Heart right ventricle (tissue), 16 donors: ENCODE data around the gene LRRC46. TPM values are rescaled to one million over a fixed set of nuclear protein-coding genes. Genes with fewer than 3 reads are reported as not detected.

Source experiments
- ATAC-seq, 8 donors: fragments of 200-7000 bp; cut with Tn5 transposase; one replicate each; pipeline ENCODE4 v1.9.1; 2020; ENCODE audit warnings: mild to moderate bottlenecking in 8 of 8, moderate library complexity in 8 of 8, moderate number of reproducible peaks in 1 of 8
- DNase-seq, 2 donors: peaks; one replicate each; pipeline ENCODE4 v3.0.0-alpha.2; 2020
- H3K27ac ChIP-seq, 10 donors: fragments of 200-600 bp; sonication (generic) in 2 of 10; one replicate each; pipeline versions ENCODE4 v1.5.0 to v1.8.0; 2020 to 2022; ENCODE audit warnings: mild to moderate bottlenecking in 3 of 10
- H3K27me3 ChIP-seq, 7 donors: fragments of 200-600 bp; one replicate each; pipeline ENCODE4 v1.8.0; 2021 to 2022; ENCODE audit warnings: mild to moderate bottlenecking in 2 of 7
- H3K36me3 ChIP-seq, 9 donors: fragments of 200-600 bp; sonication (generic) in 1 of 9; one replicate each; pipeline versions ENCODE4 v1.5.0 to v1.8.0; 2020 to 2022; ENCODE audit warnings: mild to moderate bottlenecking in 2 of 9
- H3K4me1 ChIP-seq, 9 donors: fragments of 200-600 bp; sonication (generic) in 1 of 9; one replicate each; pipeline versions ENCODE4 v1.5.0 to v1.8.0; 2020 to 2022; ENCODE audit warnings: mild to moderate bottlenecking in 4 of 9
- H3K4me3 ChIP-seq, 10 donors: fragments of 200-600 bp; sonication (generic) in 2 of 10; one replicate each; pipeline versions ENCODE4 v1.5.0 to v1.8.0; 2020 to 2022; ENCODE audit warnings: mild to moderate bottlenecking in 7 of 10, moderate library complexity in 2 of 10
- H3K9me3 ChIP-seq, 11 donors: fragments of 200-600 bp in 10 of 11; sonication (generic) in 2 of 11; one replicate each; pipeline versions ENCODE4 v1.5.0 to v1.8.0; 2013 to 2022; ENCODE audit warnings: mild to moderate bottlenecking in 2 of 11, control low read depth in 1 of 11, moderate library complexity in 1 of 11
- WGBS, 2 donors: extraction: QIAGEN DNeasy Blood & Tissue Kit; methylation state at CpG; one replicate each; pipeline ENCODE4 v1.1.7; 2013; ENCODE audit warnings: inconsistent platforms in 1 of 2; 5-methylcytosine and 5-hydroxymethylcytosine counted together
- intact Hi-C, 10 donors: fragments of 100-400 bp; cut with DNase I; formaldehyde crosslinking; loops; one replicate each; pipeline versions ENCODE4 v1.11.1 to v1.14.2; 2022
- polyA plus RNA-seq, 2 donors: library from polyadenylated mRNA; stranded (reverse); fragments of 200-250 nt; gene quantifications; one replicate each; pipeline ENCODE4 v1.2.3, GENCODE V29; 2013
- total RNA-seq, 10 donors: library from RNA; stranded (reverse); fragmentation: NEBNext Ultra II Directional in 3 of 10; extraction: Animal tissue kit (Norgen Biotek cat#: 25700) in 3 of 10; gene quantifications; one replicate each; pipeline versions ENCODE4 v1.2.1 to v1.2.4, GENCODE V29; 2021 to 2023
- TF ChIP-seq, protein P1 (sequence below), 9 donors: fragments of 200-600 bp; sonication (generic) in 2 of 9; IDR thresholded peaks; one replicate each; pipeline versions ENCODE4 v1.5.0 to v1.8.0; 2021 to 2022; ENCODE audit warnings: antibody characterized with exemption in 9 of 9, mild to moderate bottlenecking in 5 of 9, moderate library complexity in 1 of 9
- donor health status: Arrhythmogenic right ventricular cardiomyopathy.
- donor health status: ischemic (EF 13 %, LVEDD 7.1; RV severe dilation, severe dysfunction).
- donor health status: healthy with polysubstance abuse.
- donor health status: DM: no; HTN: yes; CAD: no.
- donor health status: DM: no; HTN: no; CAD: no.
- donor health status: ischemic (EF 25% LVEDD 6.9; RV normal size, moderate dysfunction).
- donor health status: ischemic (EF 25% LVEDD 5.7; RV mildly dilated, moderate dysfunction).
- donor health status: healthy.
- donor health status: DM: yes; HTN: yes; CAD: no.
- donor health status: Ischemic cardiomyopathy.
- donor health status: ischemic (EF 35%, LVEDD 5.7; RV mildly dilated, moderate dysfunction).
- donor health status: nonischemic (EF 11% LVEDD 7.7; RV severe dilation, severe dysfunction).
- donor health status: DM: yes; HTN: yes; CAD: no.
- donor health status: PGD.
- donor health status: ischemic (EF 29% LVEDD 5.4; RV normal size, mild dysfunction).
- donor health status: nonischemic (EF 23%, LVEDD 6.1; RV moderate dilation, normal function).

The LRRC46 gene
- total and polyA plus RNA-seq, 12 donors, result 0.14 to 0.95 (median 0.34) TPM; not detected in 3

DNA sequence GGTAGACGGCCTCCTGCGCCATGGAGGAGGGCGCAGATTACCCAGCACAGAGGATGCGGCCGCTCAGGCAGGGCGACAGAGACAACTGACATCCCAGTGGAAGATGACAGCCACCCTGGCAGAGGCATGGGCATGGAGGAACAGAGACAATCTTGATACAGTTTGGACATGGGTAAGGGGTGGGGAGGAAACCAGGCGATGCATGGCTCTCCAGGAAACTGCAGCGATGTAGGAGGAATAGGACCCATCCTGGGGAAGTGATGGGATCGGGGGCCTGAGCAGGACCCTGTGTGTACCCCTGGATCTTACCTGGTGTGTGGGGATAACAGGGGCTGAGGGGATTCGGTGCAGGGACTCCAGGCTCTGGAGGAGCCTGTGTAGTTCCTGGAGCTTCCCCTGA, 14.5 kb upstream of the LRRC46 start:
- DNase-seq, result no peak
- Histone ChIP-seq H3K36me3 (peaks cover 0 to 79% (median 26%) of the 10 kb centered on the region in 9 donors), H3K27me3 (no peaks in the 10 kb centered on the region), H3K4me3 (no peak overlapping the region), H3K9me3 (no peaks in the 10 kb centered on the region), H3K27ac (no peak overlapping the region), H3K4me1 (peaks cover 5 to 17% (median 15%) of the 10 kb centered on the region in 9 donors)
- 96 to 98% methylated on average over 10 of the region's 10 CpGs for WGBS, 2 donors
- TF ChIP-seq, protein P1, sequence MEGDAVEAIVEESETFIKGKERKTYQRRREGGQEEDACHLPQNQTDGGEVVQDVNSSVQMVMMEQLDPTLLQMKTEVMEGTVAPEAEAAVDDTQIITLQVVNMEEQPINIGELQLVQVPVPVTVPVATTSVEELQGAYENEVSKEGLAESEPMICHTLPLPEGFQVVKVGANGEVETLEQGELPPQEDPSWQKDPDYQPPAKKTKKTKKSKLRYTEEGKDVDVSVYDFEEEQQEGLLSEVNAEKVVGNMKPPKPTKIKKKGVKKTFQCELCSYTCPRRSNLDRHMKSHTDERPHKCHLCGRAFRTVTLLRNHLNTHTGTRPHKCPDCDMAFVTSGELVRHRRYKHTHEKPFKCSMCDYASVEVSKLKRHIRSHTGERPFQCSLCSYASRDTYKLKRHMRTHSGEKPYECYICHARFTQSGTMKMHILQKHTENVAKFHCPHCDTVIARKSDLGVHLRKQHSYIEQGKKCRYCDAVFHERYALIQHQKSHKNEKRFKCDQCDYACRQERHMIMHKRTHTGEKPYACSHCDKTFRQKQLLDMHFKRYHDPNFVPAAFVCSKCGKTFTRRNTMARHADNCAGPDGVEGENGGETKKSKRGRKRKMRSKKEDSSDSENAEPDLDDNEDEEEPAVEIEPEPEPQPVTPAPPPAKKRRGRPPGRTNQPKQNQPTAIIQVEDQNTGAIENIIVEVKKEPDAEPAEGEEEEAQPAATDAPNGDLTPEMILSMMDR (IDR thresholded peaks at IDR 0.05), result no peak
- ATAC-seq, result no peak
- intact Hi-C loops, result no loop called here

DNA sequence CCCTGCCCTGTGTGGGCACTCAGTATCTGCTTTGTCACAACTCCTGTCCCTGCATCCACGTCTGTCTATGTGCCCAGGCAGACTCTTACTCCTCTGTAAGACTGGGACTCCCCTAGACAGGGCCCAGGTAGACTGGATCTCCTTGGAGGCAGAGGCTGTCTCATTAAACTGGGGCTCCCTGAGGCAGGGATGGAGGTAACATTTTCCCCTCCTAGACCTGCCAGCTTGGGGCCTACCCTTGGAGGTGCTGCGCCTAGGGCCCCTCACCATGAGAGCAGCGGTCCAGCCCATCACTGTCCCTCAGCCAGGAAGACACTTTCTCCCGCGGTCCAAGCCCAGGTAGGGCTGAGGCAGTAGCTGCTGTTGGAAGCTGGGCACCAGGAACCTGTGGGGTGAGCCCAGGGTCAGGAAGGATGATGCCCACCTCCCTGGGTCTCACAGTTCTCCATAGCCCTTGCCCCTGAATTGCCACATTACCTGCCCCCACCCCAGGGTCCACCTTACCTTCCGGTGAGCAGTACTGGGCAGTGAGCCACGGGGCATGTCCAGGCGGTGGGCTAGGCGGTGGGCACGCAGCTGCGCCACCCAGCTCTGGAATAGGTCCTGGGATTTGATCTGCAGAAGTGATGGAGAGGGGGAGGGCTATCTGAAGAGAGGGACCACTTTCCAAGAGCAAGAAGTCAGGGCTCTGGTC, 13.3 kb upstream of the LRRC46 start:
- Histone ChIP-seq H3K9me3 (no peaks in the 10 kb centered on the region), H3K27me3 (no peaks in the 10 kb centered on the region), H3K4me3 (no peak overlapping the region), H3K27ac (no peak overlapping the region), H3K36me3 (peaks cover 0 to 71% (median 26%) of the 10 kb centered on the region in 9 donors), H3K4me1 (peaks cover 5 to 24% (median 20%) of the 10 kb centered on the region in 9 donors)
- DNase-seq (no peak), ATAC-seq (no peak)
- intact Hi-C loops, result no loop called here
- WGBS, 2 donors, result 93 to 95% methylated on average over 11 of the region's 11 CpGs
- TF ChIP-seq, protein P1 (IDR thresholded peaks at IDR 0.05), result no peak

DNA sequence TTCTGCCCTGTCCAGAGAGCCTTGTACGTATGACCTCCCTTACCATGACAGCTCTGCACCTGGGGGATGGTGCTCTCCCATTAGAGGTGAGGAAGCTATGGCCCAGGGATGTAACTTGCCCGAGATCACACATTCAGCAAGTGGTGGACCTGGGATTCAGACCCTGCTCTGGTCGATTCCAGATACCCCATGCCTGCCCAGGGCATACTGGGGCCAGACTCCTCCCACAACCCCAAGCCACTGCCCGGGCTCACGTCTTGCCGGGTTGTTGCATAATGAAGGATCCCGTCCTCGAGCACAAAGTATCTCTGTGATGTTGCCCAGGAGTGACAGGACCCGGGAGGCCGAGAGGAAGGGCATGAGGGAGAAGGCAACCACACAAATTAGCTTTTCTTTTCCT, 12.0 kb upstream of the LRRC46 start:
- intact Hi-C loops, result no loop called here
- TF ChIP-seq, protein P1 (IDR thresholded peaks at IDR 0.05), result no peak
- H3K4me3 ChIP-seq, result no peak overlapping the region
- no peaks in the 10 kb centered on the region for H3K27me3 ChIP-seq
- H3K9me3 ChIP-seq, result no peaks in the 10 kb centered on the region
- peaks cover 5 to 24% (median 20%) of the 10 kb centered on the region in 9 donors for H3K4me1 ChIP-seq
- DNase-seq (no peak), ATAC-seq (no peak)
- WGBS, 2 donors, result 78 to 84% methylated on average over 10 of the region's 10 CpGs
- H3K36me3 ChIP-seq, result peaks cover 0 to 71% (median 29%) of the 10 kb centered on the region in 9 donors
- H3K27ac ChIP-seq, result no peak overlapping the region

DNA sequence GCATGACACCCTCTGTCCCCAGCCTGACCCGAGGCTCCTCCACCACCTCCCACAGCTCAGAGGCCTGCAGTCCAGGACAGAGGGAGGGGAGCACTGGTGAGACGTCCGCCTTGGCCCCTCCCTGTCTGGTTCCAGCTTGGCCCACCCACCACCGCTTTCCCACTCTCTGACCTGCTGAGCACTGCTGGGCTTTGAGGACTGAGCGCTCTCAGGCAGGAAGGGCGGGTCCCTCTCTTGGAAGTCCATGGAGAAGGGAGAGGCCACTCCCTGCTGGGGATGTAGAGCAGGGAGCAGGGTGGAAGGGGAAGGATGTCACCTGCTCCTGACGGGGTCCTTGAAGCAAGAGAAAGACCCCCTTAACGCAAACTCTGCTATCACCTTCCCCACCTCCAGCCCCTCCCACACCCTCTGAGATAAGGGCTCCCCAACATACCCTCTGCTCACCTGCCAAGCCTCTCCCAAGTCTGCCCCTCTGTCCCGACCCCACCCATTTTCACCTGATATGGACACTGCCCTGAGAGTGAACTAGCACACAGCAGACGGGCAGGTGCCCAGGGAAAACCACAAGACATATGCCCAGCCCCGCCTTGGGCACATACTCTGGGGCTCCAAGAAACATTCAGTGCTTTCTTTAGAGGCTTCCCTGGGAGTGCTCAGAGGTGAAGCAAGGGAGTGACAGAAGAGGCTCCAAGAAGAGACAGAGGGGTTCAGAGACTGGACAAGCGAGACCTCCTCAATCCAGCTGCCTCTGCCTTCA, 11.3 kb upstream of the LRRC46 start:
- WGBS, 2 donors, result 57 to 59% methylated on average over 12 of the region's 12 CpGs
- peak overlapping the region in 1 of 10 donors; percentile 70 for H3K27ac ChIP-seq
- DNase-seq (no peak), ATAC-seq (peak in 7 of 8 donors; percentile 13 to 45 (median 30))
- peak overlapping the region in 2 of 10 donors; percentile 74 to 91 for H3K4me3 ChIP-seq
- H3K27me3 ChIP-seq, result no peaks in the 10 kb centered on the region
- intact Hi-C loops, result no loop called here
- no peaks in the 10 kb centered on the region for H3K9me3 ChIP-seq
- peaks cover 5 to 24% (median 20%) of the 10 kb centered on the region in 9 donors for H3K4me1 ChIP-seq
- TF ChIP-seq, protein P1 (IDR thresholded peaks at IDR 0.05), result no peak
- peaks cover 0 to 71% (median 28%) of the 10 kb centered on the region in 9 donors for H3K36me3 ChIP-seq
